HL-60 (cell line): ENCODE results near the gene BRAT1.

ENCODE experiments used
- DNase-seq, 2 experiments: peaks; one replicate each; pipeline ENCODE4 v3.0.0-alpha.2; 2010 to 2020; ENCODE audit warnings: low read depth in 1 of 2, low spot score in 1 of 2
- H3K27ac ChIP-seq: fragments of 250-450 bp; sonication (Bioruptor Pico); replicated peaks from 2 replicates; pipeline ENCODE4 v1.5.1; 2020; ENCODE audit warnings: mild to moderate bottlenecking, moderate library complexity
- H3K27me3 ChIP-seq: fragments of 250-450 bp; sonication (Bioruptor Pico); 2 replicates; pipeline ENCODE4 v1.5.1; 2021; ENCODE audit warnings: mild to moderate bottlenecking, moderate library complexity; ENCODE audit not compliant: insufficient read depth, poor library complexity, severe bottlenecking
- H3K4me3 ChIP-seq: replicated peaks from 2 replicates; pipeline ENCODE4 v1.5.1; 2011; ENCODE audit warnings: mild to moderate bottlenecking, control low read depth, low read length; ENCODE audit not compliant: insufficient read depth
- CTCF ChIP-seq: IDR thresholded peaks from one replicate; pipeline ENCODE4 v1.5.1; 2011; ENCODE audit warnings: low read length, control low read depth, inconsistent platforms; ENCODE audit not compliant: insufficient read depth
- GABPA ChIP-seq: IDR thresholded peaks from 2 replicates; pipeline ENCODE4 v1.6.1; 2012; ENCODE audit warnings: low read depth
- POLR2AphosphoS5 ChIP-seq: IDR thresholded peaks from 2 replicates; pipeline ENCODE4 v1.6.1; 2012; ENCODE audit warnings: low read depth
- REST ChIP-seq: IDR thresholded peaks from 2 replicates; pipeline ENCODE4 v1.6.1; 2012; ENCODE audit warnings: low read depth; ENCODE audit not compliant: insufficient replicate concordance
- SPI1 ChIP-seq: IDR thresholded peaks from 2 replicates; pipeline ENCODE4 v1.6.1; 2012; ENCODE audit warnings: low read depth, mild to moderate bottlenecking, borderline replicate concordance

The BRAT1 gene

DNA sequence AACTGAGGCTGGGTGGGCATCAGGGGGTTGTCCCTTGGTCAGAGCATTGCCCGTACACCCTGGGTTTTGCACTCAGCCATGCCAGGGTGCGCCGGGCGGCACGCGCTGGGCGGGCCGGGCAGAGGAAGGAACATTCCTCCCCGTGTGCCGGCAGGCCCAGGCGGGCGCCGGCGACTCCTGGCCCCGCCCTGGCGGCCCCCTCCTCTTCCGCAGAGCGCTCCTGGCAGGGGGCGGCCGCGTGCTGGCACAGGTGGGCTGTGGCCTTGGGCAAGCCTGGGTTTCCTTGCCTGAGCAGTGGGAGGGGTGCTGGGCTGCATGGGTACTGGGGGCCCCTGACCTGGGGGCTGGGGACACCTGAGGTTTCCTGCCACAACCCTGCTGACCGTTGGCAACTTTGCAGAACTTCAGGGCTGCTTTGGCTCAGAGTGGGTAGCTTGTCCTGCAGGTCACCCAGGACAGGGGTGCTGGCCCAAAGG, 31.8 kb downstream of the BRAT1 start:
- DNase-seq, result peak in 1 of 2 experiments; percentile 42
- Histone ChIP-seq H3K27me3 (no peaks in the 10 kb centered on the region), H3K4me3 (peak overlapping the region; percentile 71), H3K27ac (peak overlapping the region; percentile 46)
- no peak for TF ChIP-seq CTCF
- TF ChIP-seq GABPA, result no peak
- no peak for TF ChIP-seq REST
- no peak for TF ChIP-seq POLR2AphosphoS5

DNA sequence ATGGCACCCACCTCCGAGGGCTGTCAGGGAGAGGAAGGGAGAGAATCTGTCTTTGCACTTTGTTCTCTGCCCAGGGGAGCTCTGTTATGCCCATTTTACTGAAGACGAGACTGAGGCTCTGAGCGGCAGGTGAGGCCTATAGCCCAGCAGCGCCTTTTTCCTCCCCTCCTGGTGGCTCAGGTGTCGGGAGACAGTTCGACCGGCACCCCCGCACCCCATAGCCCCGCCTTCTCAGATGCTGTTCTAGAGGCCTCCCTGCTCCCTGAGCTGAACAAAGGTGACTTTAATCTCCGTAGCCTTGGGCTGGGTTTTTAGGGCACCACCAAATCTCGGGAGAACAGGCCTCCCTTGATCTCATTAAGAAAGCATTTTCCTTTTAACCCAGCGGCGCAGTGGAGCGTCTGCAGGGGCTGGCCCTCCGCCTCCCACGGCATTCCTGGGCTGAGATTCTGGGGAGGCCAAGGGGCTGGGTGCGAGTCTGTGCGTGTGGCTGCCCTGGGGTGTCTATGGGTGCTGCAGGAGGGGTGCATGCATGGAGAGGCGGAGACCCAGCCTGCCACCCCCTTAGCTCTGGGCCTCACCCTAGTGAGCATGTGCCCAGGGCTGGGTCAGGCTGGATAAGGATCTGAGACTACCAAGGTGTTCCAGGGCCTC, 32.4 kb downstream of the BRAT1 start:
- no peak for DNase-seq
- peak overlapping the region; percentile 71 for H3K4me3 ChIP-seq
- H3K27me3 ChIP-seq, result no peaks in the 10 kb centered on the region
- TF ChIP-seq SPI1, result no peak
- H3K27ac ChIP-seq, result peak overlapping the region; percentile 46

- Histone ChIP-seq H3K4me3 (peak overlapping the region; percentile 71), H3K27me3 (no peaks in the 10 kb centered on the region), H3K27ac (no peak overlapping the region)
- peak; percentile 56 for DNase-seq
- TF ChIP-seq REST (no peak), CTCF (no peak), GABPA (no peak), POLR2AphosphoS5 (no peak), SPI1 (no peak)
These were observed 33.3 kb downstream of the BRAT1 start for GRCh38 chr7:2521952-2522591.

GRCh38 chr7:2521341-2521745, 34.0 kb downstream of the BRAT1 start:
- H3K27ac ChIP-seq, result no peak overlapping the region
- no peak for DNase-seq
- TF ChIP-seq GABPA (no peak), POLR2AphosphoS5 (no peak), REST (no peak), SPI1 (no peak), CTCF (no peak)
- no peaks in the 10 kb centered on the region for H3K27me3 ChIP-seq
- H3K4me3 ChIP-seq, result peak overlapping the region; percentile 71
